SK-N-SH (cell line): ENCODE measurements around the gene CBX3. TPM values are rescaled to one million over a fixed set of nuclear protein-coding genes. Genes with fewer than 3 reads are reported as not detected.

Source experiments
- CTCF ChIA-PET: fragments of 300-600, 350-600 bp; formaldehyde crosslinking; extraction: SDS; loops from one replicate; lab custom pipeline; 2021; lab: Yijun Ruan, JAX
- POLR2A ChIA-PET: fragments of 350-600 bp; sonication (Branson Sonifier 250); formaldehyde crosslinking; extraction: SDS; loops from one replicate; lab custom pipeline; 2020; ENCODE audit warnings: antibody characterized with exemption, inconsistent platforms; lab: Yijun Ruan, JAX
- DNase-seq: peaks from one replicate; pipeline ENCODE4 v3.0.0; 2012
- H2AFZ ChIP-seq: fragments of 200-600 bp; sonication (generic); 2 replicates; pipeline ENCODE4 v1.8.1; 2016; ENCODE audit warnings: antibody characterized with exemption, mild to moderate bottlenecking, low read depth
- H3F3A ChIP-seq: fragments of 200-600 bp; sonication (generic); replicated peaks from 2 replicates; pipeline ENCODE3; 2016; ENCODE audit warnings: antibody characterized with exemption, mild to moderate bottlenecking; ENCODE audit not compliant: insufficient read depth
- H3K27ac ChIP-seq, 2 experiments: fragments of 200-500 bp in 1 of 2; fragments of 200-600 bp in 1 of 2; sonication (Bioruptor generic) in 1 of 2; sonication (generic), shearing (Covaris generic) in 1 of 2; 2 replicates each; pipeline versions ENCODE4 v1.5.1 to v1.6.1; 2014 to 2016; ENCODE audit warnings: low read depth in 2 of 2, inconsistent platforms in 1 of 2, low read length in 1 of 2, mild to moderate bottlenecking in 1 of 2, mixed read lengths in 1 of 2
- H3K27me3 ChIP-seq: fragments of 200-600 bp; sonication (generic), shearing (Covaris generic); 2 replicates; pipeline ENCODE4 v1.6.1; 2016; ENCODE audit warnings: mixed run types; ENCODE audit not compliant: insufficient read depth
- H3K36me3 ChIP-seq, 2 experiments: fragments of 200-500 bp in 1 of 2; fragments of 200-600 bp in 1 of 2; sonication (Bioruptor generic) in 1 of 2; sonication (generic) in 1 of 2; replicated peaks in 1 of 2; 2 replicates each; pipeline versions ENCODE3 to v1.5.1; 2014 to 2016; ENCODE audit warnings: low read length in 1 of 2, mild to moderate bottlenecking in 1 of 2; ENCODE audit not compliant: insufficient read depth in 2 of 2, control insufficient read depth in 1 of 2
- H3K4me1 ChIP-seq, 2 experiments: fragments of 200-500 bp in 1 of 2; fragments of 200-600 bp in 1 of 2; sonication (Bioruptor generic) in 1 of 2; sonication (generic), shearing (Covaris generic) in 1 of 2; 2 replicates each; pipeline versions ENCODE4 v1.5.1 to v1.6.1; 2014 to 2016; ENCODE audit warnings: low read depth in 1 of 2, low read length in 1 of 2, mixed run types in 1 of 2; ENCODE audit not compliant: insufficient read depth in 2 of 2, control insufficient read depth in 1 of 2
- H3K4me2 ChIP-seq: fragments of 200-600 bp; sonication (generic), shearing (Covaris generic); 2 replicates; pipeline ENCODE4 v1.6.1; 2017; ENCODE audit warnings: mixed run types
- H3K4me3 ChIP-seq, 2 experiments: fragments of 200-500 bp in 1 of 2; fragments of 200-600 bp in 1 of 2; sonication (Bioruptor generic) in 1 of 2; sonication (generic), shearing (Covaris generic) in 1 of 2; 2 replicates each; pipeline versions ENCODE4 v1.5.1 to v1.8.1; 2014 to 2016; ENCODE audit warnings: low read depth in 2 of 2, inconsistent platforms in 1 of 2, low read length in 1 of 2, mild to moderate bottlenecking in 1 of 2, mixed read lengths in 1 of 2, moderate library complexity in 1 of 2
- H3K79me2 ChIP-seq: fragments of 200-600 bp; sonication (generic); 2 replicates; pipeline ENCODE4 v1.8.1; 2017; ENCODE audit warnings: mild to moderate bottlenecking; ENCODE audit not compliant: insufficient read depth
- H3K9ac ChIP-seq: fragments of 200-600 bp; sonication (generic); 2 replicates; pipeline ENCODE4 v1.6.1; 2017; ENCODE audit warnings: mixed run types
- H3K9me2 ChIP-seq: fragments of 200-600 bp; sonication (generic); 2 replicates; pipeline ENCODE4 v1.6.1; 2017; ENCODE audit warnings: mixed run types
- H3K9me3 ChIP-seq: fragments of 200-600 bp; sonication (generic); 2 replicates; pipeline ENCODE4 v1.6.1; 2017; ENCODE audit warnings: mixed run types, mild to moderate bottlenecking, moderate library complexity
- H4K20me1 ChIP-seq: fragments of 200-600 bp; sonication (generic); 2 replicates; pipeline ENCODE4 v1.6.1; 2017; ENCODE audit warnings: mild to moderate bottlenecking, mixed run types; ENCODE audit not compliant: insufficient read depth
- CHD2 ChIP-seq: fragments of 150-350 bp; IDR thresholded peaks from 2 replicates; pipeline ENCODE4 v1.6.1; 2018; ENCODE audit warnings: low read length; ENCODE audit not compliant: partially characterized antibody
- EZH2phosphoT487 ChIP-seq: fragments of 200-600 bp; sonication (generic); IDR thresholded peaks from 2 replicates; pipeline ENCODE4 v1.6.1; 2017; ENCODE audit warnings: low read depth, mixed run types, mild to moderate bottlenecking, antibody characterized with exemption, moderate library complexity, borderline replicate concordance
- FOSL2 ChIP-seq: IDR thresholded peaks from 2 replicates; pipeline ENCODE4 v1.4.0; 2012; ENCODE audit warnings: low read depth, mild to moderate bottlenecking, moderate library complexity, borderline replicate concordance
- FOXJ3 ChIP-seq: sonication (generic); formaldehyde crosslinking; IDR thresholded peaks from 2 replicates; pipeline ENCODE4 v1.5.1; 2020; ENCODE audit warnings: mild to moderate bottlenecking, missing genetic modification reagents
- FOXM1 ChIP-seq: IDR thresholded peaks from 2 replicates; pipeline ENCODE4 v1.4.0; 2012; ENCODE audit warnings: low read depth, mild to moderate bottlenecking
- JUND ChIP-seq: IDR thresholded peaks from 2 replicates; pipeline ENCODE4 v1.4.0; 2012
- PBX3 ChIP-seq: IDR thresholded peaks from 2 replicates; pipeline ENCODE4; 2012
- POLR2AphosphoS5 ChIP-seq: IDR thresholded peaks from 2 replicates; pipeline ENCODE4 v1.6.1; 2012; ENCODE audit warnings: low read depth, low read length
- YY1 ChIP-seq: IDR thresholded peaks from 2 replicates; pipeline ENCODE4 v1.4.0; 2012; ENCODE audit warnings: low read depth, mild to moderate bottlenecking
- WGBS: methylation state at CpG from one replicate; pipeline ENCODE4 v1.1.6; 2017; ENCODE audit warnings: low lambda C conversion rate; 5-methylcytosine and 5-hydroxymethylcytosine counted together
- polyA plus RNA-seq, 3 experiments: library from polyadenylated mRNA; depleted of rRNA; stranded (reverse); fragments of >200 nt; gene quantifications; 2 replicates each; pipeline ENCODE4 v1.2.3, GENCODE V29; 2012
- TF ChIP-seq, protein P1 (sequence below): IDR thresholded peaks from 2 replicates; pipeline ENCODE4 v1.4.0; 2012; ENCODE audit warnings: low read depth, borderline replicate concordance
- TF ChIP-seq, protein P2 (sequence below): fragments of 150-350 bp; IDR thresholded peaks from 2 replicates; pipeline ENCODE4 v1.6.1; 2016; ENCODE audit warnings: mild to moderate bottlenecking, low read depth, low read length

CBX3 gene
- polyA plus RNA-seq, 1 of the 3 experiments (the other 2 are of a cell fraction) = 97.0 TPM

DNA sequence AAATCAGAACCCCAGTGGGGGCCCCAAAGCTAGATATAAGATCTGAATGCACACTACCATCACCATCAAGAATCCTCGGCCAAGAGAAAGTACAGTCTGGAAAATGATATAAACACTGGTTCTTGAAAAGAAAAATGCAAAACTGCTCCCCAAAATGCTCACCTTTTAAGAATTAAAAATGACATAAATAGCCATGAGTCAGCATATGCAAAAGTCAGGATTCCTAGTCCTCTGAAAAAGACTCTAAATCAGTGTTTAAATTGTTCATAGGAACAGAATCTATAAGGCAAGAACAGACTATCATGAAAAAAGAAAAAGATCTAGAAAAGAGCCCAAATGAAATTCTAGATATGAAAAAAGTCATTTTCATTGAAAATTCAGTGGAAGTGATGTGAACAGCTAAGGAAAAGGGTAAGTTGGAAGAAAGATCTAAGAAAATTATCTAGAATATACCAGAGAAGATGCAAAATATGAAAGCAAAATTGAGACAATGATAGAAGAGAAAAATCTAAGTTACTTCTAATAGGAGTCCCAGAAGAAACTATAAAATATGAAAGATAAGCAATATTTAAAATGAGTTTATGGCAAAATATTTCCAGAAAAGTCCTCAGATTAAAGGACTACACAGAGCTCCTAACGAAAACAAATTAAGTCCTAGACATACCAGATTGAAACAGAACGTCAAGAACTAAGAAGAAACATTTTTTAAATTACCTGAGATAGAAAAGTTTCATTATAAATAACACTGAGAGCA lies 19.9 kb upstream of the CBX3 start:
- Histone ChIP-seq H3K27me3 (no peaks in the 10 kb centered on the region), H3F3A (peaks cover 74% of the 10 kb centered on the region), H3K9ac (no peak overlapping the region), H3K79me2 (no peaks in the 10 kb centered on the region), H3K27ac (peak overlapping the region in 1 of 2 experiments; percentile 34; a peak in 2 of 4 replicates), H3K36me3 (peaks cover 11 to 24% of the 10 kb centered on the region in 2 experiments), H3K4me1 (no peaks in the 10 kb centered on the region), H4K20me1 (peaks cover 19% of the 10 kb centered on the region), H3K4me3 (no peak overlapping the region), H3K4me2 (no peak overlapping the region), H3K9me2 (no peaks in the 10 kb centered on the region), H3K9me3 (no peaks in the 10 kb centered on the region), H2AFZ (no peak overlapping the region)
- WGBS = 93% methylated on average over 3 of the region's 3 CpGs
- DNase-seq = no peak
- ChIA-PET CTCF (interaction anchor here (0.7 to 5.9 kb wide), 7 partner anchors 10 to 486 kb away, joined by 3 to 42 read pairs (median 5); partner anchors contain the start of gene NFE2L3), POLR2A (interaction anchor here (1.4 kb wide), 1 partner anchor 10 kb away, joined by 4 read pairs; no protein-coding TSS in a partner anchor)
- TF ChIP-seq, protein P1, sequence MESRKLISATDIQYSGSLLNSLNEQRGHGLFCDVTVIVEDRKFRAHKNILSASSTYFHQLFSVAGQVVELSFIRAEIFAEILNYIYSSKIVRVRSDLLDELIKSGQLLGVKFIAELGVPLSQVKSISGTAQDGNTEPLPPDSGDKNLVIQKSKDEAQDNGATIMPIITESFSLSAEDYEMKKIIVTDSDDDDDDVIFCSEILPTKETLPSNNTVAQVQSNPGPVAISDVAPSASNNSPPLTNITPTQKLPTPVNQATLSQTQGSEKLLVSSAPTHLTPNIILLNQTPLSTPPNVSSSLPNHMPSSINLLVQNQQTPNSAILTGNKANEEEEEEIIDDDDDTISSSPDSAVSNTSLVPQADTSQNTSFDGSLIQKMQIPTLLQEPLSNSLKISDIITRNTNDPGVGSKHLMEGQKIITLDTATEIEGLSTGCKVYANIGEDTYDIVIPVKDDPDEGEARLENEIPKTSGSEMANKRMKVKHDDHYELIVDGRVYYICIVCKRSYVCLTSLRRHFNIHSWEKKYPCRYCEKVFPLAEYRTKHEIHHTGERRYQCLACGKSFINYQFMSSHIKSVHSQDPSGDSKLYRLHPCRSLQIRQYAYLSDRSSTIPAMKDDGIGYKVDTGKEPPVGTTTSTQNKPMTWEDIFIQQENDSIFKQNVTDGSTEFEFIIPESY = peak; percentile 5; the same call in 1 of the 2 replicates
- no peak for TF ChIP-seq PBX3
- TF ChIP-seq, all 33 proteins: peak for 1

- Histone ChIP-seq H3K9ac (no peak overlapping the region), H3K4me2 (no peak overlapping the region), H3K27me3 (no peaks in the 10 kb centered on the region), H3K4me3 (no peak overlapping the region), H3K9me3 (no peaks in the 10 kb centered on the region), H4K20me1 (peaks cover 25% of the 10 kb centered on the region), H2AFZ (no peak overlapping the region), H3K27ac (peak overlapping the region in 1 of 2 experiments; percentile 34; a peak in 1 of 4 replicates), H3K4me1 (no peaks in the 10 kb centered on the region), H3K9me2 (no peaks in the 10 kb centered on the region), H3K36me3 (peaks cover 17 to 29% of the 10 kb centered on the region in 2 experiments), H3K79me2 (no peaks in the 10 kb centered on the region), H3F3A (peaks cover 80% of the 10 kb centered on the region)
- ChIA-PET CTCF (interaction anchor here (1.4 to 5.9 kb wide), 4 partner anchors 15 to 486 kb away, joined by 3 to 42 read pairs (median 8); no protein-coding TSS in a partner anchor), POLR2A (interaction anchor here (0.7 kb wide), 1 partner anchor 17 kb away, joined by 4 read pairs; no protein-coding TSS in a partner anchor)
- 83% methylated on average over 6 of the region's 6 CpGs for WGBS
- TF ChIP-seq, protein P1 = 0 out of 2 replicates have a peak, but pooled peaks have one; percentile 0
- TF ChIP-seq FOSL2 (peak; percentile 1; the same call in 1 of the 2 replicates), PBX3 (peak; percentile 22), YY1 (no peak), EZH2phosphoT487 (no peak), FOXM1 (no peak), CHD2 (no peak), JUND (0 out of 2 replicates have a peak, but pooled peaks have one; percentile 9), FOXJ3 (no peak), POLR2AphosphoS5 (peak; percentile 40)
- TF ChIP-seq, protein P2, sequence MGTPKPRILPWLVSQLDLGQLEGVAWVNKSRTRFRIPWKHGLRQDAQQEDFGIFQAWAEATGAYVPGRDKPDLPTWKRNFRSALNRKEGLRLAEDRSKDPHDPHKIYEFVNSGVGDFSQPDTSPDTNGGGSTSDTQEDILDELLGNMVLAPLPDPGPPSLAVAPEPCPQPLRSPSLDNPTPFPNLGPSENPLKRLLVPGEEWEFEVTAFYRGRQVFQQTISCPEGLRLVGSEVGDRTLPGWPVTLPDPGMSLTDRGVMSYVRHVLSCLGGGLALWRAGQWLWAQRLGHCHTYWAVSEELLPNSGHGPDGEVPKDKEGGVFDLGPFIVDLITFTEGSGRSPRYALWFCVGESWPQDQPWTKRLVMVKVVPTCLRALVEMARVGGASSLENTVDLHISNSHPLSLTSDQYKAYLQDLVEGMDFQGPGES = no peak
- DNase-seq = no peak
Observed at GRCh38 chr7:26182283-26182682, 19.3 kb upstream of the CBX3 start.
